ENCODE measurements around the gene YKT6.
A peak's percentile ranks its signal among the peaks of the same experiment; 100 is the strongest.

YKT6 gene

GRCh38 chr7:44239361-44239760 is 38.6 kb downstream of the YKT6 start:
- TF ChIP-seq CTCF (IDR thresholded peaks at IDR 0.05; ENCODE audit: insufficient read depth, low read length, missing control alignments), result no peak
- H3K4me3 ChIP-seq (ENCODE audit: low read depth, low read length), result no peak overlapping the region
- ChIA-PET POLR2A (no interaction called here), CTCF (interaction anchor here (3.4 to 5.2 kb wide), 3 partner anchors 235 to 241 kb away, joined by 25 to 45 read pairs (median 36); no protein-coding TSS in a partner anchor)
- no peak for DNase-seq (ENCODE audit: low read depth, low spot score)

DNA sequence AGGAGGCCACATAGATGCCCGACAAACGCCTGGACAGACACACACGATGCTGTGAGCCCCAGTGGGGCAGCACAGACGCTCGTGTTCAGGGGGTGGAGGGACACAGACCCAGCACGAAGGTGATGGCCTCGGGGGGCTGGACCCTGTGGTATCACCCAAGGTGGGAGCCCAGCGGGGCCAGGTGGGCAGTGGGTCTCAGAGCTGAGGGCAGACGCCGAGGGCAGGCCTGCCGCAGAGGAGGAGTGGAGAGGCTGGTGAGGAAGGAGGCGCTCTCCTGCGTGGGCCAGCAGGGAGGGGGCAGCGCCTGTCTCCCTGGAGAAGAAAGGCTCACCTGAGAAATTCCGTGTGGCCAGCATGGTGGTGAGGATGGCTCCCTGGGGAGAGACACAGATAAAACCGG is 39.6 kb downstream of the YKT6 start:
- no peak for TF ChIP-seq CTCF (IDR thresholded peaks at IDR 0.05; ENCODE audit: insufficient read depth, low read length, missing control alignments)
- no peak overlapping the region for H3K4me3 ChIP-seq (ENCODE audit: low read depth, low read length)
- ChIA-PET CTCF (interaction anchor here (0.6 to 5.2 kb wide), 56 partner anchors 8 to 341 kb away, joined by 3 to 63 read pairs (median 4); partner anchors contain the start of genes DDX56, NUDCD3 and TMED4), POLR2A (no interaction called here)
- no peak for DNase-seq (ENCODE audit: low read depth, low spot score)

DNA sequence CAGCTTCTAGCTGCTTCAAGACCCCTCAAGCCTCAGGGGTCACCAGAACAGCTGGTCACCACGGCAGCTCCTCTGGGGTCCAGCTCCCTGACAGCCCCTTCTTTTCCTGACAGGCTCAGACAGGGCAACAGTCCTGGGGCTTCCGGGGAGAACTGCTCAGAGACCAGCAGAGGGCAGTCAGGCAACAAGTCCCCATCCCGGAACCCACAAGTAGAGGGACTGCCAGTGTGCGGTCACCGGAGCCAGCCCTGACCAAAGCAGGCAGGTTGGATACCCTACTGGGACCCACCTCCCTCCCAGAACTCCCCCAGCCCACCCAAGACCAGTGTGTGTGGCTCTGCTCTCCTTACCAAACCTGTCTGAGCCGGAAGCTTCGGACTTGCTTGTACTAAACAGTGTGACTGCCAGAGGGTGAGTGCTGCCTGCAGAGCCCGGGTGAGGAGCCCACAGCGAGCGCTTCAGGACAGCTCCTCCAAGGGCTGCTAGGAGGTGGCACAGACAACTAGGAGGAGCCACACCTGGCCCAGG is 40.3 kb downstream of the YKT6 start:
- CTCF ChIA-PET, result interaction anchor here (0.6 to 5.2 kb wide), 64 partner anchors 8 to 341 kb away, joined by 3 to 63 read pairs (median 4); partner anchors contain the start of genes DDX56, NUDCD3 and TMED4
- DNase-seq (ENCODE audit: low read depth, low spot score), result peak; percentile 5
- peak; percentile 94 for TF ChIP-seq CTCF (IDR thresholded peaks at IDR 0.05; ENCODE audit: insufficient read depth, low read length, missing control alignments)
- peak overlapping the region; percentile 6; the same call in 1 of the 2 replicates for H3K4me3 ChIP-seq (ENCODE audit: low read depth, low read length)
- POLR2A ChIA-PET, result no interaction called here

DNA sequence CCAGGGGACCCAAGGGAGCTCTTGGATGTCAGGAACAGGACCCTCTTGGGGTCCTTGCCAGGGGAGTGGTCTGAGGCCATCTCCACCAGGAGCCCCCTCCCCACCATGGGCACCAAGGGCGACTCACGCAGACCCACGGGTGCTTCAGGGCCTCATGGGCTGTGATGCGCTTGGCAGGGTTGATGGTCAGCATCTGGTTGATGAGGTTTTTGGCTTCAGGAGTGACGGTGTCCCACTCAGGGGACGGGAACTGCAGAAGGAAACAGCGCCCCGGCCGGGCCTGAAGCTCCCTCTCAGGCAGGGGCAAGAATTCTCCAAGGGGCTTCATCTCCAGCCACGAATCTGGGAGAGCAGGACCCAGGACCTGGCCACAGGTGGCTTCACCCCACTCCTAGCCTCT is 41.3 kb downstream of the YKT6 start:
- ChIA-PET POLR2A (no interaction called here), CTCF (interaction anchor here (0.7 to 5.2 kb wide), 32 partner anchors 9 to 894 kb away, joined by 3 to 63 read pairs (median 8); partner anchors contain the start of gene NUDCD3)
- TF ChIP-seq CTCF (IDR thresholded peaks at IDR 0.05; ENCODE audit: insufficient read depth, low read length, missing control alignments), result no peak
- H3K4me3 ChIP-seq (ENCODE audit: low read depth, low read length), result no peak overlapping the region
- DNase-seq (ENCODE audit: low read depth, low spot score), result no peak

DNA sequence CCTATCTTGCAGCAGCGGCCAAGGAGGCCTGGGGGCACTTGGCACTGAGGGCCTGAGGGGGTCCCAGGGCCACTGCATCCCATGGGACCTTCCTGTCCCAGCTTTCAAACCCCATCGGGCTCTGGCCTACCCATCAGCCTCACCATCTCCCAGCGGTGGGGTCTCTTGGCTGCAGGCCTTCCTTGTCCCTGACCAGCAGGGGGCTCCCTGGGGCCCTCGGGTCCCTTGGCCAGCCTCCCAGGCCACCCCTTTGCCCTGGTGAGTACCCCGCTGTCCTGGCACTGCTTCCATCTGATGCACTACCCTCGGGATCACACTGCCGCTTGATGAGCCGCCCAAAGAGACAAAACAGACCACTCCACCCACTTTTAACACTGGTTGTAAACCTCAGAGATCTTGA is 43.5 kb downstream of the YKT6 start:
- TF ChIP-seq CTCF (IDR thresholded peaks at IDR 0.05; ENCODE audit: insufficient read depth, low read length, missing control alignments), result peak; percentile 41
- H3K4me3 ChIP-seq (ENCODE audit: low read depth, low read length), result no peak overlapping the region
- POLR2A ChIA-PET, result no interaction called here
- CTCF ChIA-PET, result interaction anchor here (1.1 to 5.2 kb wide), 12 partner anchors 9 to 322 kb away, joined by 4 to 40 read pairs (median 6); no protein-coding TSS in a partner anchor
- DNase-seq (ENCODE audit: low read depth, low spot score), result no peak

DNA sequence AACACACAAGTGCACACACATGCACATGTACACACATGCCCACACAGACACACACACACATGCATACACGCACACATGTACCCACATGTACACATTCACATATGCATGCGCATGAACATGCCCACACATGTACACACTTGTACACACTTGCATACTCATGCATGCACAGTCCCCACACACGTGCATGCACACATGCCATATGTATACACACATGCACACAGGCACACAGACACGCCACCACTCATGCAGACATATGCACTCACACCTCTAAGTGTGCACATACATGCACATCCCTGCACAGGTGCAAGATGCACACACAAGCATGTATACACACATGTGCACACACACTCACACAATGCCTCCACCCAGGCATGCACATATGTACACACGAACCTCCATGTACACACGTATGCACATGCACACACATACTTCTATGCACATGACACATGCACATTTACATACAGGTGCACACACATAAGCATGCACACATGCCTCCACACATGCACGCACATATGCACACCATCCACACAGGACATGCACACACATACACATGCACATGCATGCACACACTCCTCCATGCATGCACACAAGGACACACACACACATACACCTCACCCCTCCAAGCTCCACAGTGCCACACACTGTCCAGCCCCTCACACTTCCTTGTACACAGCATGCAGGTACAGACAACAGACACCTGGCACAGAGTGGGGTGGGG is 45.8 kb downstream of the YKT6 start:
- no peak for TF ChIP-seq CTCF (IDR thresholded peaks at IDR 0.05; ENCODE audit: insufficient read depth, low read length, missing control alignments)
- CTCF ChIA-PET, result no interaction called here
- H3K4me3 ChIP-seq (ENCODE audit: low read depth, low read length), result no peak overlapping the region
- no peak for DNase-seq (ENCODE audit: low read depth, low spot score)
- POLR2A ChIA-PET, result no interaction called here
